ENCODE data around the gene MPRIP.

DNA sequence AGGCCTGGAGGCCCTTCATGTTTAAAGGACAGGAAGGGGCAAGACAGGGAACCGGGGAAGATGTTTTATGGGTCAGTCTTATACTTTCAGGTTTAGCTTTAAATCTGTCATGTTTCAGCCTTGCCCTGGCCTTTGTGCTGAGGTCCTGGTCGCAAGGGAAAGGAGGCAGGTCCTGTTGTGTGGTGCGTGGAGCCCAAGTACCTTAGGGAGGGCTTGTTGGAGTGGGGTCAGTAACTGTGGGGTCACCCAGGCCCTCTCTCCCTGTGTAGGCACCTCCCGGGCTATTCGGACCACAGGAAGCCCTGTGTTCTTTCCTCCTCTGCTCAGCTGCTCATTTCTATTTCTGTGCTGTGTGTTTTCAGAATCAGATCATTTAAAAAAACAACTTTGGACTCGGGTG is 42.7 kb downstream of the MPRIP start:
- TF ChIP-seq PHF8 (CRISPR knock-in tag; IDR thresholded peaks at IDR 0.05), result no peak
- TF ChIP-seq SP2 (CRISPR knock-in tag; IDR thresholded peaks at IDR 0.05), result no peak
- TF ChIP-seq SMC3 (IDR thresholded peaks at IDR 0.05; ENCODE audit: low read length), result no peak
- TF ChIP-seq, protein P1, sequence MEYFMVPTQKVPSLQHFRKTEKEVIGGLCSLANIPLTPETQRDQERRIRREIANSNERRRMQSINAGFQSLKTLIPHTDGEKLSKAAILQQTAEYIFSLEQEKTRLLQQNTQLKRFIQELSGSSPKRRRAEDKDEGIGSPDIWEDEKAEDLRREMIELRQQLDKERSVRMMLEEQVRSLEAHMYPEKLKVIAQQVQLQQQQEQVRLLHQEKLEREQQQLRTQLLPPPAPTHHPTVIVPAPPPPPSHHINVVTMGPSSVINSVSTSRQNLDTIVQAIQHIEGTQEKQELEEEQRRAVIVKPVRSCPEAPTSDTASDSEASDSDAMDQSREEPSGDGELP (IDR thresholded peaks at IDR 0.05; ENCODE audit: borderline replicate concordance, low read depth), result no peak
- no peak for TF ChIP-seq NFATC3 (CRISPR knock-in tag; IDR thresholded peaks at IDR 0.05)
- TF ChIP-seq ZNF354B (CRISPR knock-in tag; IDR thresholded peaks at IDR 0.05), result no peak
- TF ChIP-seq, protein P2, sequence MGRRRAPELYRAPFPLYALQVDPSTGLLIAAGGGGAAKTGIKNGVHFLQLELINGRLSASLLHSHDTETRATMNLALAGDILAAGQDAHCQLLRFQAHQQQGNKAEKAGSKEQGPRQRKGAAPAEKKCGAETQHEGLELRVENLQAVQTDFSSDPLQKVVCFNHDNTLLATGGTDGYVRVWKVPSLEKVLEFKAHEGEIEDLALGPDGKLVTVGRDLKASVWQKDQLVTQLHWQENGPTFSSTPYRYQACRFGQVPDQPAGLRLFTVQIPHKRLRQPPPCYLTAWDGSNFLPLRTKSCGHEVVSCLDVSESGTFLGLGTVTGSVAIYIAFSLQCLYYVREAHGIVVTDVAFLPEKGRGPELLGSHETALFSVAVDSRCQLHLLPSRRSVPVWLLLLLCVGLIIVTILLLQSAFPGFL (CRISPR knock-in tag; IDR thresholded peaks at IDR 0.05), result no peak
- no peak for TF ChIP-seq SETDB1 (CRISPR knock-in tag; IDR thresholded peaks at IDR 0.05; ENCODE audit: borderline replicate concordance)
- no peak for TF ChIP-seq PPARG (CRISPR knock-in tag; conservative IDR thresholded peaks at IDR 0.05)
- TF ChIP-seq ZNF274 (CRISPR knock-in tag; IDR thresholded peaks at IDR 0.05), result no peak
- TF ChIP-seq ZBTB7B (CRISPR knock-in tag; IDR thresholded peaks at IDR 0.05), result no peak
- TF ChIP-seq, protein P3, sequence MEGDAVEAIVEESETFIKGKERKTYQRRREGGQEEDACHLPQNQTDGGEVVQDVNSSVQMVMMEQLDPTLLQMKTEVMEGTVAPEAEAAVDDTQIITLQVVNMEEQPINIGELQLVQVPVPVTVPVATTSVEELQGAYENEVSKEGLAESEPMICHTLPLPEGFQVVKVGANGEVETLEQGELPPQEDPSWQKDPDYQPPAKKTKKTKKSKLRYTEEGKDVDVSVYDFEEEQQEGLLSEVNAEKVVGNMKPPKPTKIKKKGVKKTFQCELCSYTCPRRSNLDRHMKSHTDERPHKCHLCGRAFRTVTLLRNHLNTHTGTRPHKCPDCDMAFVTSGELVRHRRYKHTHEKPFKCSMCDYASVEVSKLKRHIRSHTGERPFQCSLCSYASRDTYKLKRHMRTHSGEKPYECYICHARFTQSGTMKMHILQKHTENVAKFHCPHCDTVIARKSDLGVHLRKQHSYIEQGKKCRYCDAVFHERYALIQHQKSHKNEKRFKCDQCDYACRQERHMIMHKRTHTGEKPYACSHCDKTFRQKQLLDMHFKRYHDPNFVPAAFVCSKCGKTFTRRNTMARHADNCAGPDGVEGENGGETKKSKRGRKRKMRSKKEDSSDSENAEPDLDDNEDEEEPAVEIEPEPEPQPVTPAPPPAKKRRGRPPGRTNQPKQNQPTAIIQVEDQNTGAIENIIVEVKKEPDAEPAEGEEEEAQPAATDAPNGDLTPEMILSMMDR (CRISPR knock-in tag; IDR thresholded peaks at IDR 0.05), result no peak
- TF ChIP-seq, protein P4, sequence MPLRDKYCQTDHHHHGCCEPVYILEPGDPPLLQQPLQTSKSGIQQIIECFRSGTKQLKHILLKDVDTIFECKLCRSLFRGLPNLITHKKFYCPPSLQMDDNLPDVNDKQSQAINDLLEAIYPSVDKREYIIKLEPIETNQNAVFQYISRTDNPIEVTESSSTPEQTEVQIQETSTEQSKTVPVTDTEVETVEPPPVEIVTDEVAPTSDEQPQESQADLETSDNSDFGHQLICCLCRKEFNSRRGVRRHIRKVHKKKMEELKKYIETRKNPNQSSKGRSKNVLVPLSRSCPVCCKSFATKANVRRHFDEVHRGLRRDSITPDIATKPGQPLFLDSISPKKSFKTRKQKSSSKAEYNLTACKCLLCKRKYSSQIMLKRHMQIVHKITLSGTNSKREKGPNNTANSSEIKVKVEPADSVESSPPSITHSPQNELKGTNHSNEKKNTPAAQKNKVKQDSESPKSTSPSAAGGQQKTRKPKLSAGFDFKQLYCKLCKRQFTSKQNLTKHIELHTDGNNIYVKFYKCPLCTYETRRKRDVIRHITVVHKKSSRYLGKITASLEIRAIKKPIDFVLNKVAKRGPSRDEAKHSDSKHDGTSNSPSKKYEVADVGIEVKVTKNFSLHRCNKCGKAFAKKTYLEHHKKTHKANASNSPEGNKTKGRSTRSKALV (CRISPR knock-in tag; IDR thresholded peaks at IDR 0.05), result no peak
- no peak for TF ChIP-seq HNRNPH1 (optimal IDR thresholded peaks at IDR 0.05; ENCODE audit: low read depth, low read length)
